Calu3 (cell line): Measurements from ENCODE around the gene PMM1. TPM values are rescaled to one million over a fixed set of nuclear protein-coding genes. Genes with fewer than 3 reads are reported as not detected.

Source experiments
- BruUV-seq: library from RNA; stranded (reverse); fragments of 400-500 nt; replicated peaks from 2 replicates; lab custom pipeline; 2021; lab: Mats Ljungman, UMichigan
- CTCF ChIA-PET: fragments of 300-600 bp; sonication (Branson Sonifier 250); formaldehyde crosslinking; loops from one replicate; lab custom pipeline; 2022; ENCODE audit warnings: antibody characterized with exemption; lab: Charles Lee
- DNase-seq: peaks from one replicate; pipeline ENCODE4 v3.0.0; 2022
- H3K27ac Mint-ChIP-seq: one replicate; pipeline ENCODE4 v1.8.0; 2022; ENCODE audit warnings: mixed read lengths; ENCODE audit not compliant: unreplicated experiment
- H3K27me3 Mint-ChIP-seq: one replicate; pipeline ENCODE4 v1.8.0; 2022; ENCODE audit warnings: mixed read lengths; ENCODE audit not compliant: unreplicated experiment
- H3K36me3 Mint-ChIP-seq: one replicate; pipeline ENCODE4 v1.8.0; 2022; ENCODE audit warnings: mild to moderate bottlenecking, moderate library complexity, mixed read lengths; ENCODE audit not compliant: insufficient read depth, unreplicated experiment
- H3K4me1 Mint-ChIP-seq: one replicate; pipeline ENCODE4 v1.8.0; 2022; ENCODE audit warnings: mild to moderate bottlenecking, low read depth, mixed read lengths; ENCODE audit not compliant: unreplicated experiment
- H3K4me3 Mint-ChIP-seq: one replicate; pipeline ENCODE4 v1.8.0; 2022; ENCODE audit warnings: mild to moderate bottlenecking, low read depth, moderate library complexity, mixed read lengths; ENCODE audit not compliant: unreplicated experiment
- H3K9me3 Mint-ChIP-seq: one replicate; pipeline ENCODE4 v1.8.0; 2022; ENCODE audit warnings: low read depth, mixed read lengths; ENCODE audit not compliant: unreplicated experiment
- CTCF ChIP-seq: fragments of 200-600 bp; IDR thresholded peaks from one replicate; pipeline ENCODE4 v1.8.0; 2022; ENCODE audit warnings: antibody characterized with exemption; ENCODE audit not compliant: unreplicated experiment
- intact Hi-C: fragments of 100-400 bp; cut with micrococcal nuclease; formaldehyde crosslinking; loops from one replicate; pipeline ENCODE4 v1.10.0; 2022; ENCODE audit not compliant: unreplicated experiment
- total RNA-seq: library from RNA; stranded (reverse); gene quantifications from 2 replicates; pipeline ENCODE4 v1.2.3, GENCODE V29; 2022

The PMM1 gene
- total RNA-seq, 1 experiment from 2014 or later, result 18.0 TPM

GRCh38 chr22:41528938-41529561 is 60.6 kb downstream of the PMM1 start:
- intact Hi-C loops, result no loop called here
- no peaks in the 10 kb centered on the region for H3K9me3 Mint-ChIP-seq
- CTCF ChIA-PET, result no interaction called here
- no peaks in the 10 kb centered on the region for H3K4me1 Mint-ChIP-seq
- H3K27me3 Mint-ChIP-seq, result no peaks in the 10 kb centered on the region
- BruUV-seq, result no TSS peak
- peaks cover 86% of the 10 kb centered on the region for H3K36me3 Mint-ChIP-seq
- H3K27ac Mint-ChIP-seq, result peak overlapping the region; percentile 53
- DNase-seq, result no peak
- H3K4me3 Mint-ChIP-seq, result no peak overlapping the region
- no peak for TF ChIP-seq CTCF

- CTCF ChIA-PET, result interaction anchor here (1.9 kb wide), 1 partner anchor 124 kb away, joined by 13 read pairs; no protein-coding TSS in a partner anchor
- no peaks in the 10 kb centered on the region for H3K4me1 Mint-ChIP-seq
- H3K36me3 Mint-ChIP-seq, result peaks cover 89% of the 10 kb centered on the region
- H3K27me3 Mint-ChIP-seq, result no peaks in the 10 kb centered on the region
- intact Hi-C loops, result no loop called here
- TSS peak; percentile 76 for BruUV-seq
- no peak overlapping the region for H3K4me3 Mint-ChIP-seq
- H3K27ac Mint-ChIP-seq, result peak overlapping the region; percentile 53
- TF ChIP-seq CTCF, result no peak
- no peaks in the 10 kb centered on the region for H3K9me3 Mint-ChIP-seq
- DNase-seq, result no peak
These were observed 61.4 kb downstream of the PMM1 start for GRCh38 chr22:41528132-41528766.

Other genes starting within 250 kb of the PMM1 start
- gene TEF, start 207.9 kb downstream of the PMM1 start, total RNA-seq, result 4.6 and 6.3 TPM in 2 replicates
- gene TOB2, start 143.0 kb downstream of the PMM1 start, total RNA-seq, result 57.3 and 64.1 TPM in 2 replicates
- 53.3 and 68.5 TPM in 2 replicates for gene PHF5A, start 121.1 kb downstream of the PMM1 start, total RNA-seq
- gene ACO2, start 120.7 kb downstream of the PMM1 start, total RNA-seq, result 94.0 and 94.5 TPM in 2 replicates
- 49.7 and 53.8 TPM in 2 replicates for gene POLR3H, start 45.4 kb downstream of the PMM1 start, total RNA-seq
- not detected in 2 replicates for gene CSDC2, start 28.8 kb downstream of the PMM1 start, total RNA-seq
- gene DESI1, start 31.2 kb upstream of the PMM1 start, total RNA-seq, result 63.7 and 64.5 TPM in 2 replicates
- 369 and 401 TPM in 2 replicates for gene XRCC6, start 31.5 kb upstream of the PMM1 start, total RNA-seq
- gene SNU13, start 99.0 kb upstream of the PMM1 start, total RNA-seq, result 205 and 213 TPM in 2 replicates
- 0.68 and 0.83 TPM in 2 replicates for gene MEI1, start 109.7 kb upstream of the PMM1 start, total RNA-seq
- 18.4 and 20.1 TPM in 2 replicates for gene CCDC134, start 210.8 kb upstream of the PMM1 start, total RNA-seq
- 145 and 159 TPM in 2 replicates for gene SREBF2, start 243.3 kb upstream of the PMM1 start, total RNA-seq